GM18520 (cell line): ENCODE measurements around the gene PHRF1.
"Not testable (repeated sequence)": the region's sequence is repeated elsewhere in the genome, so short reads cannot be mapped to it uniquely, and the experiment has no call there.

Source experiments
- ATAC-seq: cut with Tn5 transposase; IDR thresholded peaks from one replicate; pipeline ENCODE4 v1.9.1; 2021; ENCODE audit not compliant: unreplicated experiment

Gene PHRF1

GRCh38 chr11:573146-573759 is 3.0 kb upstream of the PHRF1 start:
- no peak for ATAC-seq

- not testable (repeated sequence) for ATAC-seq
Measured at GRCh38 chr11:574031-574570, 2.2 kb upstream of the PHRF1 start.

GRCh38 chr11:574632-575312 is 1.5 kb upstream of the PHRF1 start:
- ATAC-seq, result no peak

GRCh38 chr11:575313-575995 is 816 bp upstream of the PHRF1 start:
- peak; percentile 33 for ATAC-seq

- no peak for ATAC-seq
Measured at GRCh38 chr11:576811-577610, 741 bp downstream of the PHRF1 start.

- no peak for ATAC-seq
Measured at GRCh38 chr11:577611-577894, 1.3 kb downstream of the PHRF1 start.

GRCh38 chr11:578276-579035 is 2.2 kb downstream of the PHRF1 start:
- ATAC-seq, result no peak

GRCh38 chr11:579830-580601 is 3.7 kb downstream of the PHRF1 start:
- ATAC-seq, result no peak

- no peak for ATAC-seq
Measured at GRCh38 chr11:581342-581741, 5.1 kb downstream of the PHRF1 start.

GRCh38 chr11:581752-582151 is 5.5 kb downstream of the PHRF1 start:
- no peak for ATAC-seq

- ATAC-seq, result no peak
Measured at GRCh38 chr11:584287-584686, 8.0 kb downstream of the PHRF1 start.

- ATAC-seq, result no peak
Measured at GRCh38 chr11:586376-587316, 10.4 kb downstream of the PHRF1 start.

GRCh38 chr11:587546-587945 is 11.3 kb downstream of the PHRF1 start:
- ATAC-seq, result no peak

- ATAC-seq, result no peak
Measured at GRCh38 chr11:587978-588380, 11.7 kb downstream of the PHRF1 start.

GRCh38 chr11:589798-590197 is 13.5 kb downstream of the PHRF1 start:
- ATAC-seq, result no peak

- ATAC-seq, result no peak
Measured at GRCh38 chr11:590997-591396, 14.7 kb downstream of the PHRF1 start.

- no peak for ATAC-seq
Measured at GRCh38 chr11:592501-592900, 16.2 kb downstream of the PHRF1 start.

- no peak for ATAC-seq
Measured at GRCh38 chr11:592918-593317, 16.6 kb downstream of the PHRF1 start.

- ATAC-seq, result no peak
Measured at GRCh38 chr11:593347-593746, 17.1 kb downstream of the PHRF1 start.
